Activated CD4-positive, alpha-beta T cell treated with anti-CD3 and anti-CD28 coated beads, Interleukin-2, amount 50 U/mL, for 48 hours (primary cell): ENCODE results near the gene RPAP3.
A peak's percentile ranks its signal among the peaks of the same experiment; 100 is the strongest.

Source experiments
- DNase-seq, 2 experiments: peaks; one replicate each; pipeline ENCODE4 v3.0.0-alpha.2; 2020

RPAP3 gene, protein sequence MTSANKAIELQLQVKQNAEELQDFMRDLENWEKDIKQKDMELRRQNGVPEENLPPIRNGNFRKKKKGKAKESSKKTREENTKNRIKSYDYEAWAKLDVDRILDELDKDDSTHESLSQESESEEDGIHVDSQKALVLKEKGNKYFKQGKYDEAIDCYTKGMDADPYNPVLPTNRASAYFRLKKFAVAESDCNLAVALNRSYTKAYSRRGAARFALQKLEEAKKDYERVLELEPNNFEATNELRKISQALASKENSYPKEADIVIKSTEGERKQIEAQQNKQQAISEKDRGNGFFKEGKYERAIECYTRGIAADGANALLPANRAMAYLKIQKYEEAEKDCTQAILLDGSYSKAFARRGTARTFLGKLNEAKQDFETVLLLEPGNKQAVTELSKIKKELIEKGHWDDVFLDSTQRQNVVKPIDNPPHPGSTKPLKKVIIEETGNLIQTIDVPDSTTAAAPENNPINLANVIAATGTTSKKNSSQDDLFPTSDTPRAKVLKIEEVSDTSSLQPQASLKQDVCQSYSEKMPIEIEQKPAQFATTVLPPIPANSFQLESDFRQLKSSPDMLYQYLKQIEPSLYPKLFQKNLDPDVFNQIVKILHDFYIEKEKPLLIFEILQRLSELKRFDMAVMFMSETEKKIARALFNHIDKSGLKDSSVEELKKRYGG

DNA sequence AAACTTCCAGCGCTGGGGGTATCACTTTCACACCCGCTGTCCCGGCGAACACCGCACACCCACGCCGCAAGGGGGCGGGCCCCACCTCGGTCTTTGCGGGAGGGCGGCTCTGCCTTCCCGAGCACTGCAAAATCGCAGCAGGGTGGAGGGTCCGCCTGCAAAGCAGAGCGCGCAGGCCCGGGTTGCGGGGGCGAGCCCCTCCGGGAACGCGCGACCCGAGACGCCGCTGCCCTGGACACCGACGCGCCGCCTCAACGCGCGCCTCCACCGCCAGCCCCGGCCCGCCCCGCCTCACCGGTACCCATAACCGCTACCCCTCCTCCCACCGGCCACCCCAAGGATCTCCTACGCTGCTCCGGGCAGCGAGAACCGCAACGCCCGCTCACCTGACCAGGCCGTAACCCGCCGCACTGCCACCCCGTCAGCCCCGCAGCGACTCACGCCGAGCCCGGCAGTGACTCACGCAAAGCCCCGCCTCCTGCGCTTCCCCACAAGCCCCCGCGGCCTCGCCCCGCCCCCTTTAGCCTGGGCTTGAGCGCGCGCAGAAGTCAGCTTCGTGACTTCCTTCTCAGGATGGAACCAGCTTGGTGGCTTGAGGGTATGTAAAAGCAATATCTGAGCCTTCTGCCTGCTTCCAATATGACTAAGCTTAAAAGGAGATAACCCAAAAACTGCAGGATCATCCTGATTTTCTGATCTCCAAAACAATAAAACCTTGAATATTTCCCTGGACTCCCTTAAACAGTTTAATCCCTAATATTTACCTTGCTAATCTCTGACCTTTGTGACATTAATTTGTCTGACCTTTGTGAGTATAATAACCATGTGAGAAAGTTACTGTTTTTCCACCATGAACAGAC, at the start of gene RPAP3:
Gene RPAP3 (minus strand): TSS at position 465 of the 860 bp plus-strand sequence. CDS start 3,190 bp downstream, outside the sequence.
- peak; percentile 99 for DNase-seq

DNA sequence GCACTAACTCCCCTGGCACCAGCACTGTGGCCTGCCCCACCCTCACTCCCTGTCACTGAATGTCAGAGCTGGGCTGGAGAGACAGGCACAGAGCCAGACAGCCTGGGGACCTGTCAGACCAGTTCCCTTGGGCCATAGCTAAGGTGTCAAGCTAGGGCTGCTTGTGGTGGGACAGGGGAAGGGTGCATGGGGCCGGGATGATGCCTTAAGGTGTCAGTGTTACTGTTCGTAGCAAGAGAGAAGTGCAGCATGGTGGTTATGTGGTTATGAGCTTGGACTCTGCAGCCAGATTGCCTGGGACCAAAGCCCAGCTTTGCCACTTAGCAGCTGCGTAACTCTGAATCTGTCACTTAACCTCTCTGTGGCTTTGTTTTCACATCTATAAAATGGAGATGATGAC, 49.1 kb upstream of the RPAP3 start:
- no peak for DNase-seq

DNA sequence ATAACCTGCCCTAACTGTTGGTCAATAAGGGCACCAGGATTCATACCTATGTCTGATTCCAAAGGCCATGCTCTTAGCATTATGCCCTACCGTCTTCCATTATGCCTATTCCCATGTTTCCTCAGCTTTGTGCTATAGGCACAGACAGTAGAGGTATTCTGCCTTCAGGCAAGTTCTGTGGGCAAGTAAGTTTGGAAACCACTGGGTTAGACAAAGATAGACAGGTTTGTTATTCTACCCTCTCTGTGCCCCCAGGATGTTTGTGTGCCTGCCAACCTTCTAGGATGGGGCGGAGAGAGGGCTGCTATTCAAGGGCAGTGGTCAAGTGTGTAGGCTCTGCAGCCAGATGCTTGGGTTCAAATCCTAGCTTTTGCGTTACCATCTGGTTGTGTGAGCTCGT, 48.3 kb upstream of the RPAP3 start:
- DNase-seq = no peak

DNA sequence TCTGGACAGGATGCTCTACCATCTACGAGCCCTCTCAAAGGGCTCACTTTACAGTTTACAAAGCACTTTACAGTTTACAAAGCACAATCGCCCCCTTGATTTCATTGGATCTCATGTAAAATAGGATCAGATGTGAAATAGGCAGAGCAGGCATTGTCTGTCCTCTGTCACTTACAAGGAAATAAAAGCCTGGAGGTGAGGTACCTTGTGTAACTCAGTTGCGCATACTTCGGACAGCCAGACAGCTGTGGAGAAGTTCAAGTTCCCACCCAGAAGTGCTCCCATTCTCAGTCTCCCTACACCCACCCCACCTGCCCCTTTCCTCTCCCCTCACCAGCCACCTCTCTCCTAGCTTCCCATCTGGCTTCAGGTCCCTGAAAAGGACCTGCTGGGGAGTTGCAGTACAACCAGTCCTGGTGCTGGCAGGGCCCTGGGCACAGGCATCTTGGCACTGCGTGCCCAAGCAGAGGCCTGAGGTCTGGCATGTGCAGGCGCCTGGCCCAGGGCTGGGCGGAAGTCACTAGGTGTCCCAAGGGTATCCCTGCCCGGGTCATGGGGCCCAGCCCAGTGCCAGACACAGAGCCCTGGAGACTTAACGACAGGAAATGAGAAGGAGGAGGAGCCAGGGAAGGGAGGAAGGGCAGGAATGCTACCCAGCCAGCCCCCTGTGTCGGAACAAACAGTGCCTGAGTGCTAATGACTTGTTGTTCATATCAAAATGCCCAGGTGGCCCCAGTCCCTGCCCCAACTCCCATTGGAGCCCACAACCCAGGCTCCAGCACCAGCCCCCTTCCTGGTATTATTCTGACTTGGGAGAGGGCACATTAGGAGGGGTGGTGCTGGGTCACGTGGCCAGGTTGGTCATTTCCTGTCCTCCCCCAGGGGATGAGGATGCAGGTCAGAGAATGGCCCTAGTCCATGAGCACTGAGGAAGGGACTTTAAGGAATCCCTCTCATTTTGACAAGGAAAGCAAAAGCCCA, 47.5 kb upstream of the RPAP3 start:
- no peak for DNase-seq

DNA sequence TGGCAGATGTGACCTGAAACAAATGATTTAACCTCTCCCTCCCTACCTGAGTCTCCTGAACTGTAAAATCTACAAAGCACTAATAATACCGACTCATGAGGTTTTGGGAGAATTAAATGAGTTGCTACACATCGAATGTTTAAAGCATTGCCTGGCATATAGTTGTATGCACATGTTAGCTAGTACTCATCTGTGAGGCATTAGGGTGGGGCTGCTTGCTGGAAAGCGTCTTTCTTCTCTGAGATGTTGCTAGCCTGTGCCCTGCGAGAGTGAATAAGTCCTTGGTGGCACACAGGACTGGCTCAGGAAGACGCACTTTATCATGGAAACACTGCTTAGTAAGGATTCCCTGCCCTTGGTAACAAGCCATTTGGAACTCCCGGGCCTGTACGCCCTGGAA, 46.7 kb upstream of the RPAP3 start:
- no peak for DNase-seq

DNA sequence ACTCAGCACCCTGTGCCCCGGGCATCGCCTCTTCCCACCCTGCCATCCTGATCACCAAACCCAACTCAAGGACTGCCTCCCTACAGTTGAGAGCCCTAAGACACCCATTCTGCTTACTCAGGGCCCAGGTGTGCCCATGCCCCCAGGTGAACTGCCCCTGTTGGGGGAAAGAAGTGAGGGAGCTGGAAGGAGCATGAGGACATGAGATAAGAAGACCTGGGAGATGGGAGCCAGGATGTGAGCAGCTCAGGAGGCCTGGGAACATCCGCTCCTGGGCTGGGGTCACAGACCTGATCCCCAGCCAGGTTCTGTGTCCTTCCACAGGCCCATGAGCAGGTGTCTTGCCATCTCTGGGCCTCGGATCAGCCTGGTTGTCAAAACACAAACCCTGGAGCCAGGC, 46.3 kb upstream of the RPAP3 start:
- no peak for DNase-seq

DNA sequence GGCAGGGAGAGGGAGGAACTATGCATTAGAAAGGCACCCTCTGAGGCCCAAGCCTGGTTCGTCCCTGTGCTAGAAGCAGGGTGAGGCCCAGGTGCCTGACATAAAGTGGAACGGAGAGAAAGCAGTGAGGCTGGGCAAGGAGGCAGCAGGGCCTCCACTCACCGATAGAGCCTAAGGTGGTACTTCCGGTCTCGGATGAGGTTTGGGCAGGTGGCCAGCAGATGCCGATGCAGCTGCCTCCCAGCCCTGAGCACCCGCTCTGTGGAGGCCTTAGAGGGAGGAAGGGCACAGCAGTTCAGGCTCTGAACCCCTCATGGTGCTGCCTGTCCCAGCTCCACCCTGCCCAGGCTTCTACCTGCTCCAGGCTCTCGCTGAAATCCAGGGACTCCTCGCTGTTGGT, 45.7 kb upstream of the RPAP3 start:
- DNase-seq = no peak

DNA sequence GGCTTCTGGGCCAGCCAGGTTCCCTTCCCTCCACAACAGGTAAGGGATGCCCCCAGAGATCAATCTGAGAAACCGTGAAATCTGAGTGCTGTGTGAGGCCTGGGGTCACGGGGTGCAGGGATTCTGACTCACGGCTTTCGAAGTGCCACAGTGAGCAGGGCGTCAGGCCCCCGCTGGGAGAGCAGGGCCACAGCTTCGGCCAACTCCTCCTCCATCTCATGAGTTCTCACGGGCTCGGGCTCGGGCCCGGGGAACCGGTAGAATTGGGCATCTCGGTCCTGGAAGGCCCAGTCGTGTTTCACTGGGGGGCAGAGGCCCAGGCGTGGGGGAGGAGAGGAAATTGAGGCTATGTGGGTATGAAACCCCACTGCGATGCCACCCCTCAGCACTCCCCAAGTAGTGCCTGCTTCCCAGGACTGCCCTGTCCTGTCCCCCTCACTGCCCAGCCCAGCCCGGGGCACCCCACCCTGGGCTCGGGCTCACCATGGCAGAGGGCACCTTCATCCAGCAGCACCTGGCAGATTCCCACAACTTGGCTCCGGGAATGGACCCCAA, 45.2 kb upstream of the RPAP3 start:
- DNase-seq = no peak

DNA sequence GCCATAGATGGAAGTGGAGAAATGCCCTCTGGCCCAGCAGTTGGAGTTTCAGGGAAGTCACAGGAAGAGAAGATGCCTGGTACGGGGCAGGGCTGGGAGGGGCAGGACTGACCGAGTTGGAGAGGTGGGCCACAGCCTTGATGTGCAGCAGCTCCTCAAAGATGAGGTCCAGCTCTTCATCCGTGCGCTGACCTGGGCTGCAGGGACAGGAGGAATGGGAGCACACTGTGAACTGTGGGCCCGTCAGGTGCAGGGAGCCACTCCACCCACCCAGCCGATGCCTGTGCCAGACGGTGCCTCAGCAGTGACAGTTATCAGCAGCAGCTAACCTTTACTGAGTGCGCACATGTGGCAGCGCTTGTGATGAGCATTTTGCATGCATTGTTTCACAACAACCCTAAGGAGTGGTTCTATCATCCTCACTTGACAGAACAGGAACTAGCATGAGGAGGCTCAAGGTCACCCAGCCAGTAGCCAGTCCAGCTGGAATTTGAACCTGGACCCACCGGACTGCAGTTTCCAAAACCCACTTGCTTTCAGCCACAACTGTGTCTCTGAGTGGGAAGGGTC, 44.5 kb upstream of the RPAP3 start:
- no peak for DNase-seq

DNA sequence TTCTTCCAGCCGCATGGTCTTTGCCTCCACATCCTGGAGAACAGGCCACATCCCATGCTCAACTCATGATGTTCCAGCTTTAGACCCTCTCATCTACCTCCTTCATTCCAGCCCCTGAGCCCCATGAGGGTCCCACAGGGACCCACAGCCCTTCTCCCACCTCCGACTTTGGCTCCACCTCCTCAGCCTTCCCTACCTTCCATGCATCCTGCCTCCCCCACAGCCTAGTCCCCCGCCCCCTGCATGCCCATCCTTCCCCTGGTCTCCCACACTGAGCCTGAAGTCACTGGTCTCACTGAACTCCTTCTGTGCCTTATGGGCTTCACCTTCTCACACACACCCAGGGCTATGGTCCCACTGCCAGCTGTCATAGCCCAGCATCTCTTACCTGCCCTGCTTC, 43.1 kb upstream of the RPAP3 start:
- no peak for DNase-seq

DNA sequence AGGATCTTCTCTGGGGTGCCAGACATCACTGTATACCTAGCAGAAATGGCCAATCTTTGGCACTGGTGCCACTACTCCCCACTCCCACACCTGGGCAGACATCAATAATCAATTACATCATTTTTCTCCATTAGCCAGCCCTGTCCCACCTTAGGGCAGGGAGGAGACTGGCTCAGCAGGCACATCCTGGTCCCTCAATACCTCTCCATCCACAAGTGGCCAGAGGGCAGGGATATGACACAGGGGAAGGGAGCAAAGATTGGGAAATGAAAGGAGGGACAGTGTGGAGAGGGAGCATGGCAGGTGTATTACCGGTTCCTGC, 42.6 kb upstream of the RPAP3 start:
- no peak for DNase-seq

DNA sequence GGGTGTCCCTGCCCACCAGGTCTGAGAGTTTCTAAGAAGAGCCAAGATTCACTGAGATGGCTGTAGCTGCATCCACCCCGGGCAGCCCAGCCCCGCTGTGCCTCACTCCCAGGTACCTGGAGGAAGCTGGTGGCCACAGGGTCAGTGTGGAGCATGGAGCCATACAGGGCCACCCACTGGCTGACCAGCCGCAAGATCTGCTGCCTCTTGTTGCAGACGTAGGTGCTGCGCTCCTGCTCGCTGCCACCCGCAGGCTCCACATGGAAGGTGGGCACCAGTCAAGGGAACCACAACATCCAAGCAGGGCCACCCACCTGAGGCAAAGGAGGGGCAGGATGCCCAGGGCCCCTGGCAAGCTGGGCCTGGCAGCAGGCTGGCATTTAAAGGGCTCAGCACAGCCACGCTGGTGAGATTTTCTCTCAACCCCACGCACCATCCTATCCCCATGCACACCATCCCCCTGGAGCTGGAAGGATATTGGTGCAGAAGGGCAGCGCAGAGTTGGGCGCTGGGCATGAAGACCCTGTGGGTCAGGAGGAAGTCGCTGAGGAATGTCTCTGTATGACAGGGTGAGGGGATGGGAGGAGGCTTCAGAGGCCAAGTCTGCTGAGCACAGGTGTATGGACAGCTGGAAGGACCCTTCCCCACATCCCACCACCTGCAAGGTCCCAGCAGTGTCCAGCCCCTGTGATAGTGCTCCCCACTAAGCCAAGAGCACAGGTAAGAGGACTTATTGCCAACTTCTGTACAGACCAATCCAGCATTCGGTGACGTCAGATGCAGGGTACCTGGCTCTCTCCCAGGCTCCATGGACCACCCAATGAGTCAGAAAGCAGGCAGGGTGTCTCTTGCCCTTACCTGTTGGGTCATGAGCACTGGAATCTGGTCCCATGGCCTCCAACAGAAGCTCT, 42.0 kb upstream of the RPAP3 start:
- no peak for DNase-seq

DNA sequence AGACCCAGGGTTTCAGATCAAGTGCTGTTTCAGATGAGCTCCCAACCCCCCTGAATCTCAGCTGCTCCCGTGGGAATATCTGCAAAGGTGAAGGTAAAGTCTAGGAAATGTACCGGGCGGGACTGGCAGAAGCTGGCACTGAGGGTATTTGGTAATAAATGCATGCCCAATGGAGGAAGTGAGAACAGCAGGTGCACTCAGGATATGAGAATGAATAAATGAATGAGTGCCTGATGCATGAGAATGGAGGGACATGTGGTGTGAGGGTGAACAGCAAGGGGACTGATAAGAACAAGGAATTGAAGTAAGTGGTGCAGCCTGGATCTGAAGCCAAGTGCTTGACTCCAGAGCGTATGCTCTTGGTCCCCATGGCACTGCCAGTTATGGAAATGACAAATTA, 41.3 kb upstream of the RPAP3 start:
- no peak for DNase-seq

DNA sequence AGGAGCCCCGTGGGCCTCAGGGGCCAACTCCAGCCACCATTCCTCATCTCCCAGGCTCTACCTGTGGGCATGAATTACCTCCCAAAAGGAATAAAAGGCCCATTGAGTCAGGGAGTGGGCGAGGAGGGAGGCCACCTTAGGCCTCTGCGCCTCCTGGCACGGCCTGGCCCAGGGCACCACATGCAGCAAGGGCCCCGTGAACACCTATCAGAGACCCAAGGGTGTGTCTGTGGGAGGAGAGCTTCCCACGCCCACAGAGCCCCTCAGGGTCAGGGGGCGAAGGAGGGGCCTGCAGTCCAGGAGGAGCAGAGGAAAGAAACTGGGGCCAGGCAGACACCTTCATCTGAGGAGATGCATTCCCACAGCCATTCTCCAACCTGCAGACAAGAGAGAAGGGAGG, 40.7 kb upstream of the RPAP3 start:
- no peak for DNase-seq

DNA sequence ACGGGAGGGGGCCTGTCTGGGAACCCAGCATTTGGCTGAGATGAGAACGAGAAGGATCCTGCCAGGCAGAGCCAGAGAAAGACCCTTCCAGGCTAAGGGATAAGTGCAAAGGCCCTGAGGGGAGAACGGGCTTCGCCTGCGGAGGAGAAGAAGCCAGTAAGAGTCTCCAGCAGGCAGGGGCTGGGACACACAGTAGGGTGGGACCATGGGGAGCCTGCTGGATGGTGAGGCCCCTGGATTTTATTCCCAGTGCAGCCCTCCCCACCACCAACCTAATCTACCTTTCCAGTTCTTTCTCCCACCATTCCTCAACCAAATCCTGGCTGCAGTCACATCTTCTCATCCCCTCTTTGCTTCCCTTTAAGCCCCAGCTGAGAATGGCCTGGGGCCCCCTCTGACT, 40.2 kb upstream of the RPAP3 start:
- DNase-seq = no peak

DNA sequence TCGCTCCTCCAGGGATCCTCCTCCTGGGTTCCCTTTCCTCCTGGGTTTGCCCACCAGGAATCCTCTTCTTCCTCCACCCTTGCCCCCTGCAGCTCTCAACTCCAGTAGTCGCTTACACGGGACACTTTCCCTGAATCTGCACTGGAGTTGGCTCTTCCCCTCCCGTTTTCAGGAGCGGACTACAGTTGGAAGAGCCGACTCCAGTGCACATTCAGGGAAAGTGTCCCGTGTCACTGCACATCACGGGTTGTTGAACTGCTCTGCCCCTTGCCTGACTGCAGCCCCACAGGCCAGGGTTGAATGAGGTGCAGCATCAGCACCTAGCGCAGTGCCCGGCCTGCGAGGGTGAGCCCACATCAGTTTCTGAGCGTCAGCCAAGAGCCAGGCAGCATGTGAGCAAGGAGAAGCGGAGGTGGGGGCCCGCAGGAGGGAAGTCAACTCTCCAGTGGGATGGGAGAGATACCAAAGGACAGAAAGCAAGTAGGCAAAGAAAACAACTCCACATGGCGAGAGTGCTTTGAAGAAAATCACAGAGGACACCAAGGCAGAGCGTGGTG, 39.7 kb upstream of the RPAP3 start:
- no peak for DNase-seq

DNA sequence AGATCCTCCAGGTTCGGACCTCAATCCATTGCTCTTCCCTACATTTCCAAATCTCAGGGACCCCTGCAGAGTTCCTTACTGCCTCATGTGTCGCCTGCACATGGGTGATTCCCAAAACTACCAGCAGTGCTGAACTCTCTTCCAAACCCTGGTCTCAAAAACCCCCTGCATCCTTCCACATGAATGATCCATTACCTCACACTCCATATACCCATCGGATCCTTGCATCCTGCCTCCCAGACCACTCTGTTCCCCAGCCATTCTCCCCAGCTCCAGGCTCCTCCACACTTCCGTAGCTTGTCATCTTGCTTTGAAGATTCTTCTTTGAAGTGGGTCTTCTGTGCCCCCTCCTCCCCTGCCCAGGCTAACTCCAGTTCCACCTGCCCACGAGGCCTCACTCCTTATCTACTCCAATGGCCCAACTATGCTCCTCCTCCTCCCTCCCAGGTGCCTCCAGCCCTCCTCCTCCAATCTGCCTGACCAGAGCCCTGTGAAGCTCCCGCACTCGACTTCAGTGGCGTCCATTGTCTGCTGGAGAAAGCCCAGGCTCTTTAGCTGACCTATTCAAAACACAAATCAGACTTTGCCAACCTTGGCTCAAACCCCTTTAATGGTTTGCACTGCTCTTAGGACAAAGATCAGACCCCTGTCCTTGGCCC, 39.1 kb upstream of the RPAP3 start:
- no peak for DNase-seq

DNA sequence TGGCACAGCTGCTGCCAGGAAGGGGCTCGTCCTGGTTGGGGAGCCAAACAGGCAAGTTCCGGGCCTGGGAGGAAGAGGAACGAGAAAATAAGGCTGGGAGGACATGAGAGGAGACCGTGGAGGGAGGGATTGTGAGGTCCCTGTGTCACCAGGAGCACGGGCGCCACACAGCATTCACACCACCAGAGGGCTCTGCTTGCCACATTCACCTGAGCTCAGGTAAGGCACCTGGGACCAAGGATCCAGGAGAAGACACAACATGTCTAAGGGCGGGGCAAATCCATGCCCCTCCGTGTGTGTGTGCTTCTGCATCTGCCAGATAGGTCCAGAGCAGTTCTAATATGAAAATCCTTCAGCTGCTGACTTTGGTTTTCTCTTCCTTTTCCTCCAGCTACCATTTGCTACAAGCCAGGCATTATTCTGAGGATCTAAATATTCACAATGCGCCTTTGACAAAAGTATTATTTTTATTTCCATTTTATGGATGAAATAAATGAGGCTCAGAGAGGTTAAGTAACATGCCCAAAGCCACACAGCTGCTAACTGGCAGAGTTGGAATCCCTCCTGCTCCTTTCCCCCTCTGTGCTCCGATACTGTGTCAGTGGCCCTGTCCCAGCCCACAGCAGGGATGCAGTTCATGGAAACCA, 38.3 kb upstream of the RPAP3 start:
- peak; percentile 59 to 64 for DNase-seq

DNA sequence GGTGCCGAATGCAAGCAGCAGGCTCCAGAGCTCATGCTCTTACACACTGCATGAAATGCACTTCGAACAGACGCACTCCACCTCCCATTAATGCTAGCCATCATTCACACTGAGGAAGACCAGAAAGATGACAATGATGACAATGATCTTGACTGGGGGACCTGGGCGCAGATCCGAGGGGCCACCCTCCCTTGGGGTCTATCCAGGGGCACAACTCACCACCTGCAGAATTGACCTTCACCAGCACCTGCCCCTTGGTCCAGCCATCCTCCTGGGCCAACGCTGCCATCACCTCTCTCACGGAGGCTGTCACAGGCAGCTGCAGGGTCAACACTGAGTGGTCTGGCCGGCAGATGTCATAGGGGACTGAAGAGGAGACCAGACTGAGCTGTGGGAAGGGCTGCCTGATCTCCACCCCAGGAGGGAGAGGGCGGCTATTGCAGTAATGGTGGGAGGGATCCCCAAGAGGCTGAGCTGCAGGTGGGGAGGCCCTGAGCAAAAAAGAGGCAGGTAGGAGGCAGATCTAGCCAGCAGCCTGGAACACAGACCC, 37.6 kb upstream of the RPAP3 start:
- DNase-seq = no peak
